GM18867 (cell line): ENCODE results near the gene THSD4.

Source experiments
- ATAC-seq: cut with Tn5 transposase; IDR thresholded peaks from one replicate; pipeline ENCODE4 v1.9.1; 2021; ENCODE audit warnings: mild to moderate bottlenecking, moderate library complexity; ENCODE audit not compliant: unreplicated experiment

The THSD4 gene

DNA sequence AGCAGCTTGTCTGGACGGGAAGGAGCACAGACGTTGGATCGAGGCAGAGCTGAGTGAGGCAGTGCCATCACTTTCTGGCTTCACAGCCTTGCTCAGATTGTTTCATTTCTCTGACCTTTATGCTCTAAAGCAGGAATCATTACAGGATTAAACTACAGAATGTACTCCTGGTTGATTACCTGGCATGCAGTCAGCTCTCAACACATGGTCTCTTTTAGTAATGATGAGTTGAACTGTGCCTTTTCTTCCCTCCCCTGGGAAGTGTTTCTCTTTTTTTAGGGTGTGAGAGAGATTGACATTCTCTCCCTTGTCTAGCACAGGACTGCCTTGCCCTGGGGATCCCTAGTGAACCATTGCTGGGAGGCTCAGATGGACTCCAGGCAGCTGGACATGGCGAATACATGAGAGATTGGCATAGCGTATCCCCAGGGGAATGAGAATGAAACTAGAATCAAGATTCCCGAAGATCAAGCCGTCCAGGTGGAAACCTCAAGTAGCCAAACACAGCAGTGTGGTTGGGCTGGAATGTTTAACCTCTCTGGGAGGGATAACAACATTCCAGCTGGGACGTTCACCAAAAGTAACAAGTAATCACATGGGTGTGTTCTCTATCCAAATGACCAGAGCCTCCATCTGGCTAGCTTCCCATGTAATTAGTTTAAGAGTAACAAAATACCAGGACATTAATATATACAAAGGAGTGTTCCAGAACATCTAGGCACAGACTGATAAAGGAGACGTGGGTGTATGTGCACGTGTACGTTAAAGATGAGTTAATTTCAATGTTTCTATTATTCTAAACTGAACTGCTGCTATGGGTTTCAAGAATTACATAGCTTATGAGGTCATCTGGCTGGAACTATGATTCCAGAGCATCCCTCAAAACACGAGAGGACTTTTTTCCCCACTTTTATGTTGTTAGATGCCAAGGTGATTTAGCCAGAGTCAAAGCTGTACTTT is 576.5 kb downstream of the THSD4 start:
- no peak for ATAC-seq

- ATAC-seq, result no peak
Observed at GRCh38 chr15:71697236-71697635, 582.0 kb downstream of the THSD4 start.

DNA sequence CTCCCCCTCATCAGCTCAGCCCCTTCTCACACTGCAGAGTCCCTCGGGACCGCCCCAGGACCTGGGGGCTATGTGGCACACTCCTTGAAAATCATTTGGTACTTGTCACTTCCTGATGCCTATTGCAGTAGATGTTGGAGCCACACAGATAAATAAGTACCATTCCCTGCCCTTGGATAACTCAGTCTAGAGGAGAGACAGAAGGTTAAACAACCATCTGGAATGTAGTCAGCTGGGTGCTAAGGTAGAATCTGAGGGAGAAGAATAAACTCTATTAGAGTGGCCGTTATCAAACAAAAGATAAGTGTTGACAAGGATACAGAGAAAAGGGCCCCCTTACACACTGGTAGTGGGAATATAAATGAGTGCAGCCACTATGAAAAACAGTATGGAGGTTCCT is 582.8 kb downstream of the THSD4 start:
- no peak for ATAC-seq

DNA sequence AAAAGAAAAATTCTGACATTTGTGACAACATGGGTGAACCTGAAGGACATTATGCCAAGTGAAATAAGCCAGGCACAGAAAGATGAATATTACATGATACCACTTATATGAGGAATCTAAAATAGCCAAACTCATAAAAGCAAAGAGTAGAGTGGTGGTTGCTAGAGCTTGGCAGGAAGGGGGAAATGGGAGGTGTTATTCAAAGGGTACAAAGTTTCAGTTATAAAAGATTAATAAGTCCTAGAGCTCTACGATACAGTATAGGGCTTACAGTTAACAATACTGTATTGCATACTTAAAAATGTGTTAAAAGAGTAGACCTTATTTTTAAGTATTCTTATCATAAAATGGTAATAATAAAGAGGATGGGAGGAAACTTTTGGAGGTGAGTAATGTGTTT is 583.5 kb downstream of the THSD4 start:
- no peak for ATAC-seq

DNA sequence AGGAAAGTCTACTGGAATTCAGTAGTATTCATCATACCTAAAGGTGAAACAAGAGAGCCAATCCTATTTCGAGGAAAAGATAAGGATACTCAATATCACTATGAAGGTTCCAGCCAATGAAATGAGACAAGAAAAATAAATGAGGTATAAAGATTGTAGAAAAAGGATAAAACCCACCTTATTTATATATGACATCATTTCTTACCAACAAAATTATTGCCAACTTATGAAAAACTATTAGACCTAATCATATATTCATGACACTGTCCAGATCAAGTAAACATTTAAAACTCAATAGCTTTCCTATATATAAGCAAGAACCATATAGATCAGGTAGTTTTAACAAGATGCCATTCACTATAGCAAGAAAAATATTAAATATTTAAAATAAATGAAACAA is 584.7 kb downstream of the THSD4 start:
- no peak for ATAC-seq

DNA sequence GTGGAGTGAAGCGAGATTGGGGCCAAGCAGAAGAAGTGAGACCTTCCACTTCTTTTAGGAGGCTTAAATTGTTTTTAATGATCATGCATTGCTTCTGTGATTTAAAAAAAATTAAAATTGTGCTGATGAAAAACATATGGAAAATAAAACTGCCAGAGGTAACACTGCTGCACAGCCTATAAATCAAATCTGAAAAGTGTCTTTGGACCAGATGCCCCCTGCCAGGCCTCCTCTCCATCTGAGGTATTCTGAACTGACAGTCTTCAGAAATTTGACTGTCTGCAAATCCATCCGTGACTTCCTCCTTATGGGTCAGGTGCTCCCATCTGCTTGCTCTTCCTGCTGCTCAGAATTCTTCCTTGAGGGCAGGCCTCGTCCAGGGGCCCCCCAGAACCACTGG is 586.5 kb downstream of the THSD4 start:
- ATAC-seq, result no peak

GRCh38 chr15:71702496-71702895 is 587.2 kb downstream of the THSD4 start:
- no peak for ATAC-seq

GRCh38 chr15:71705151-71705550 is 589.9 kb downstream of the THSD4 start:
- ATAC-seq, result no peak

GRCh38 chr15:71706461-71707229 is 591.4 kb downstream of the THSD4 start:
- no peak for ATAC-seq

GRCh38 chr15:71707230-71708050 is 592.2 kb downstream of the THSD4 start:
- no peak for ATAC-seq

DNA sequence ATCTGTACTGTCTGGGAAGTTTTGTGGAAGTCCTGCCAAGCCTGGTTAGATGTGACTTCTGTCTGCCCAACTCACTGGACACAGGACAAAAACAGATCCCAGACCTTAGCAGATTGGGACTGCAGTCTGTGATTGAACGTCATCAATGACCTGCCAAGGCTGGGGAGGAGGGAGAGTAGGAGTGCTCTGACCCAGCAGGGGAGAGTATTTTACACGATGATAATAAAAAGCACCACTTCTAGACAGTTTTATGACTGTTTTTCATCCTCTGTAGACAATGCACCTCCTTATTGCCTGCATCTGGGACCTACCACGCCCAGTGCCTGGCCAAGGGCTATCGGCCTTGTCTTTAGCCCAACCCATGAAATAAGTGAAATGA is 592.8 kb downstream of the THSD4 start:
- no peak for ATAC-seq

DNA sequence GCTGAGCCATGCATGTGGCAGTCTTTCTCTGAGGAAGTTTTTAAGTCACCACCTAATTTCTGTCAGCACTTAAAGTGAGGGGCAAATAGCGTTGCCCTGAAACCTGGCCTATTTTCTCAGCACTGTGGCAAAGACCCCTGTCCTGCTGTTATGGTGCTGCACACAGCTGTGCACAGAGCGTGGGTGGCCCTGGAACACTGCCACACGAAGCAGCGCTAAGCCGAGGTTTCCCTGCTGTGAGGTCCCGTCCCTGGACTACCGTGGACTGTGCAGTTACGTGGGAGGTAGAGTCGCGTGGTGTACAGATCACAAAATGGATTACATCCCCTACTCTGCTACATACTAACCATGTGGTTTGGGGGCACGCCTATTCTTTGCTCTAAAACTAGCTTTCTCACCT is 593.5 kb downstream of the THSD4 start:
- no peak for ATAC-seq

- no peak for ATAC-seq
Observed at GRCh38 chr15:71709808-71710418, 594.6 kb downstream of the THSD4 start.

GRCh38 chr15:71712182-71712581 is 596.9 kb downstream of the THSD4 start:
- no peak for ATAC-seq

GRCh38 chr15:71713191-71713809 is 598.0 kb downstream of the THSD4 start:
- no peak for ATAC-seq

- no peak for ATAC-seq
Observed at GRCh38 chr15:71715914-71716313, 600.6 kb downstream of the THSD4 start.

DNA sequence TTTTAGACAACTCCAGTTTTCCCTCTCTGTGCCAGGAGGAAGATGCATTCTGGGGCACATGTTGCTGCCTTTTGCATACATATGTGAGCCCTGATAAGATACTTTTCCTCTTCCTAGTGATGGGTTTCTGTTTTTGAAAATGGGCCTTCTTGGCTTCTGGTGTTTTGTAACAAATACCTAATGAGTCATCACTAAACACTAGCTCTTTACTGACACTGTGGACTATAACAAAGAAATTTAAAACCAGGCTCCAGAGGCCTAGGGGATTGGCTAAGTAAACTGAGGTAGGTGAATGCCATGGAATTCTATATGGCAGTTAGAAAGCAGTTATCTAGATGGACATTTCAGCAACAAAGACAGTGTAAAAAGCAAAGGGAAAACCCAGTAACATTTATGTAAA is 601.7 kb downstream of the THSD4 start:
- no peak for ATAC-seq

DNA sequence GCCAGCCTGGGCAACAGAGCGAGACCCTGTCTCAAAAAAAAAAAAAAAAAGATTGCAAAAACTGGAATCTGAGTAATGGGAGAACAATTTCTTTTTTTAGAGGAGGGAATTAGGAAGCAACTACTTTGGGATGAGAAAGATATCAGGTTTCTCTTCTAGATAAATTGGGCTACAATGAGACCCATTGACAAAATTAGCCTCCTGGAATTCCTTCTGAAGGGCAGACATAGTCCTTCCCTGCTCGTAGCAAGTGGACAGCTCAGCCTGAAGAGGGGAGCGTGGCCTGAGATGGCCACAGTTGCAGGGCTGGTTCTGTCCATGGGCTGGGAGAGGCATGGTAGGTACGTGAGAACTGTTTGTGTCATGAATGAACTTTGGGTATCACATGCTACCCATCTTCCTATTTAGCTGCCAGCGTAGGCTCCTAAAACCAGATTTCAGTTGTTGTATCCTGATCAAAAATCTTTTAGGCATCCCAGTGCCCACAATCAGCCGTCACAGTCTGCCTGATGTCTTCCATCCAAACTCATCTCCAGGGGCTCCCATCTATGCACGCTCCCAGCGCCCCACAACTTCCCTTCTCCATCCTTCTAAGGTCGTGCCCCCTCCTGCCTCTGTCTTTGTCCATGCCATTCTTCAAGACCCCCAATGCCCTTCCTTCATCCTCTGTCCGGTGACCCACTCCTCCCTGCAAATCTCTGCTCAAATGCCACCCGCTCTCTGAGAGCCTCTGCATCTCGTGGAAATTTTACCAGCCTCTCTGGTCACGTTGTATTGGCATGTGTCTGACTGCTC is 603.0 kb downstream of the THSD4 start:
- ATAC-seq, result no peak

DNA sequence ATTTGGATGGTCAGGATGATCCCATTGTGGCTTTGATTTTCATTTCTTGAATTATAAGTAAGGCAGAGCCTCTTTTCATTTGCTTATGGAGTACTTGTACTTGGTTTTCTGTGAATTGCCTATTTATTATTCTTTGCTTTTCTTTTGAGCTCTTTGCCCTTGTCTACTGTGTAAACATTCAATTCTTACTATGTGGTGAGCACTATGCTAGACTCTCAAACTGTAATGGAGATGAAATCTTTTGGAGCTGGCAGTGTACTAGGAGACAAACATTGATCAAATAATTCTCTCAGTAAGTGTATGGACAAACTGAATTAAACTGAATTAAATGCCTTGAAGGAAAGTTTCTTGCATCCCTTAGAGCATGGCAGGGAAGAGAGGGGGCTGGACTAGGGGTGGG is 608.1 kb downstream of the THSD4 start:
- no peak for ATAC-seq
